H1 (cell line): ENCODE data around the gene CYBB. TPM values are rescaled to one million over a fixed set of nuclear protein-coding genes. Genes with fewer than 3 reads are reported as not detected.

Experiments
- CTCF ChIA-PET: fragments of 300-600 bp; sonication (Branson Sonifier 250); formaldehyde crosslinking; loops from one replicate; lab custom pipeline; 2021; ENCODE audit not compliant: partially characterized antibody; lab: Charles Lee
- POLR2A ChIA-PET: fragments of 300-600 bp; sonication (Branson Sonifier 250); formaldehyde crosslinking; loops from one replicate; lab custom pipeline; 2021; ENCODE audit warnings: inconsistent platforms; ENCODE audit not compliant: partially characterized antibody; lab: Charles Lee
- DNase-seq, 2 experiments: peaks; one replicate each; pipeline versions ENCODE4 v3.0.0 to v3.0.0-alpha.2; 2010 to 2022; ENCODE audit warnings: low spot score in 2 of 2, low read depth in 1 of 2, mixed read lengths in 1 of 2
- FAIRE-seq: peaks from 2 replicates; lab custom pipeline; 2011; peaks lifted over from hg19 to GRCh38; lab: Jason Lieb, UNC
- H2AFZ ChIP-seq: 2 replicates; pipeline ENCODE4 v1.8.1; 2012; ENCODE audit warnings: low read length, inconsistent platforms
- H2AK5ac ChIP-seq: 2 replicates; pipeline ENCODE4 v1.6.1; 2013; ENCODE audit warnings: low read depth, low read length
- H2BK120ac ChIP-seq: replicated peaks from 2 replicates; pipeline ENCODE3; 2013; ENCODE audit warnings: low read depth, low read length, inconsistent platforms
- H2BK12ac ChIP-seq: 2 replicates; pipeline ENCODE4 v1.6.1; 2013; ENCODE audit warnings: low read depth, low read length
- H2BK15ac ChIP-seq: 2 replicates; pipeline ENCODE4 v1.6.1; 2013; ENCODE audit warnings: low read length
- H2BK20ac ChIP-seq: 2 replicates; pipeline ENCODE4 v1.6.1; 2013; ENCODE audit warnings: low read length
- H2BK5ac ChIP-seq: 2 replicates; pipeline ENCODE4 v1.6.1; 2013; ENCODE audit warnings: low read depth, low read length
- H3K14ac ChIP-seq: 2 replicates; pipeline ENCODE4 v1.6.1; 2013; ENCODE audit warnings: inconsistent platforms; ENCODE audit not compliant: insufficient read length
- H3K18ac ChIP-seq: 2 replicates; pipeline ENCODE4 v1.6.1; 2013; ENCODE audit warnings: low read length; ENCODE audit errors: extremely low read depth
- H3K23ac ChIP-seq: 2 replicates; pipeline ENCODE4 v1.6.1; 2013; ENCODE audit warnings: inconsistent platforms; ENCODE audit not compliant: insufficient read length
- H3K23me2 ChIP-seq: 2 replicates; pipeline ENCODE4 v1.6.1; 2013; ENCODE audit warnings: low read depth, low read length
- H3K27ac ChIP-seq: 2 replicates; pipeline ENCODE4 v1.6.1; 2011; ENCODE audit warnings: low read depth, low read length, inconsistent platforms
- H3K27me3 ChIP-seq, 4 experiments: replicated peaks in 1 of 4; 1 replicate in 1 of 4; 2 replicates in 3 of 4; pipeline versions ENCODE4 v1.6.1 to v1.8.1; 2011 to 2013; ENCODE audit warnings: low read length in 3 of 4, mild to moderate bottlenecking in 3 of 4, inconsistent platforms in 2 of 4, mixed read lengths in 2 of 4, moderate library complexity in 1 of 4; ENCODE audit not compliant: control insufficient read depth in 3 of 4, insufficient read depth in 3 of 4; ENCODE audit errors: extremely low read depth in 1 of 4
- H3K36me3 ChIP-seq, 4 experiments: 2 replicates each; pipeline versions ENCODE4 v1.6.1 to v1.8.1; 2011 to 2013; ENCODE audit warnings: mild to moderate bottlenecking in 4 of 4, low read length in 3 of 4, moderate library complexity in 2 of 4, control low read depth in 1 of 4, inconsistent platforms in 1 of 4; ENCODE audit not compliant: insufficient read depth in 4 of 4, control insufficient read depth in 2 of 4
- H3K4ac ChIP-seq: replicated peaks from 2 replicates; pipeline ENCODE3; 2013; ENCODE audit warnings: low read length, low read depth, mixed read lengths, inconsistent platforms; ENCODE audit not compliant: insufficient read length
- H3K4me1 ChIP-seq, 4 experiments: replicated peaks in 1 of 4; 1 replicate in 1 of 4; 2 replicates in 3 of 4; pipeline versions ENCODE4 v1.6.1 to v1.8.1; 2011 to 2013; ENCODE audit warnings: low read length in 3 of 4, inconsistent platforms in 2 of 4, mixed read lengths in 1 of 4; ENCODE audit not compliant: insufficient read depth in 4 of 4, control insufficient read depth in 3 of 4
- H3K4me2 ChIP-seq, 2 experiments: 2 replicates each; pipeline versions ENCODE4 v1.6.1 to v1.8.1; 2011 to 2013; ENCODE audit warnings: low read depth in 2 of 2, low read length in 2 of 2, control low read depth in 1 of 2, inconsistent platforms in 1 of 2, mild to moderate bottlenecking in 1 of 2; ENCODE audit not compliant: insufficient read depth in 1 of 2
- H3K4me3 ChIP-seq, 4 experiments: fragments of 200-600, 300-600 bp in 1 of 4; sonication (generic), shearing (Covaris generic), sonication (Bioruptor Twin) in 1 of 4; 2 replicates each; pipeline versions ENCODE4 v1.5.1 to v1.8.1; 2011 to 2016; ENCODE audit warnings: low read length in 4 of 4, low read depth in 3 of 4, control low read depth in 2 of 4, inconsistent platforms in 2 of 4, mild to moderate bottlenecking in 2 of 4, mixed read lengths in 1 of 4, moderate library complexity in 1 of 4; ENCODE audit not compliant: insufficient read depth in 2 of 4; ENCODE audit errors: extremely low read depth in 1 of 4
- H3K56ac ChIP-seq: replicated peaks from 2 replicates; pipeline ENCODE3; 2013; ENCODE audit warnings: low read depth, mild to moderate bottlenecking, mixed read lengths, low read length, inconsistent platforms; ENCODE audit not compliant: insufficient read length
- H3K79me1 ChIP-seq: 2 replicates; pipeline ENCODE4 v1.6.1; 2013; ENCODE audit warnings: low read depth, low read length, control low read depth
- H3K79me2 ChIP-seq, 2 experiments: 2 replicates each; pipeline versions ENCODE4 v1.6.1 to v1.8.1; 2012 to 2013; ENCODE audit warnings: low read length in 2 of 2, mild to moderate bottlenecking in 2 of 2, inconsistent platforms in 1 of 2; ENCODE audit not compliant: insufficient read depth in 2 of 2, control insufficient read depth in 1 of 2
- H3K9ac ChIP-seq, 4 experiments: replicated peaks in 1 of 4; 1 replicate in 1 of 4; 2 replicates in 3 of 4; pipeline versions ENCODE4 v1.6.1 to v1.8.1; 2011 to 2013; ENCODE audit warnings: low read depth in 3 of 4, low read length in 3 of 4, control low read depth in 2 of 4, mild to moderate bottlenecking in 2 of 4, moderate library complexity in 2 of 4, inconsistent platforms in 1 of 4; ENCODE audit errors: extremely low read depth in 1 of 4
- H3K9me3 ChIP-seq, 2 experiments: 2 replicates each; pipeline versions ENCODE4 v1.6.1 to v1.8.1; 2012 to 2013; ENCODE audit warnings: mild to moderate bottlenecking in 2 of 2, moderate library complexity in 2 of 2, control low read depth in 1 of 2, inconsistent platforms in 1 of 2, low read depth in 1 of 2, low read length in 1 of 2, mixed read lengths in 1 of 2; ENCODE audit not compliant: insufficient read depth in 2 of 2
- H4K20me1 ChIP-seq, 2 experiments: replicated peaks in 1 of 2; 2 replicates each; pipeline versions ENCODE3 to v1.8.1; 2011 to 2013; ENCODE audit warnings: inconsistent platforms in 2 of 2, low read length in 2 of 2, mild to moderate bottlenecking in 1 of 2; ENCODE audit not compliant: insufficient read depth in 2 of 2, control insufficient read depth in 1 of 2
- H4K5ac ChIP-seq: 2 replicates; pipeline ENCODE4 v1.6.1; 2013; ENCODE audit warnings: low read length, low read depth, mixed read lengths, inconsistent platforms; ENCODE audit not compliant: insufficient read length
- H4K8ac ChIP-seq: 2 replicates; pipeline ENCODE4 v1.8.0; 2013; ENCODE audit warnings: mild to moderate bottlenecking, moderate library complexity, low read length, inconsistent platforms; ENCODE audit not compliant: insufficient read depth; ENCODE audit errors: extremely low read depth
- H4K91ac ChIP-seq: replicated peaks from 2 replicates; pipeline ENCODE3; 2013; ENCODE audit warnings: low read length, mixed read lengths, inconsistent platforms; ENCODE audit not compliant: insufficient read length
- CHD1 ChIP-seq: IDR thresholded peaks from 2 replicates; pipeline ENCODE4 v1.6.1; 2012; ENCODE audit warnings: low read depth, low read length, improper control_type of control experiment
- CTCF ChIP-seq, 3 experiments: IDR thresholded peaks; 1 replicate in 2 of 3; 2 replicates in 1 of 3; pipeline versions ENCODE4 v1.5.1 to v1.6.1; 2011; ENCODE audit warnings: low read length in 3 of 3, mild to moderate bottlenecking in 3 of 3, inconsistent platforms in 2 of 3, low read depth in 1 of 3, moderate library complexity in 1 of 3; ENCODE audit not compliant: insufficient read depth in 1 of 3; ENCODE audit errors: control extremely low read depth in 1 of 3
- EZH2 ChIP-seq: fragments of 200-600 bp; sonication (generic); IDR thresholded peaks from 2 replicates; pipeline ENCODE4 v1.7.1; 2012; ENCODE audit warnings: low read depth, mild to moderate bottlenecking, moderate library complexity, low read length, inconsistent platforms; ENCODE audit not compliant: severe bottlenecking
- FOSL1 ChIP-seq: IDR thresholded peaks from 2 replicates; pipeline ENCODE4 v1.6.1; 2011; ENCODE audit warnings: mild to moderate bottlenecking, low read depth, low read length, moderate library complexity; ENCODE audit not compliant: insufficient read depth
- HDAC6 ChIP-seq: IDR thresholded peaks from one replicate; pipeline ENCODE4 v1.7.1; 2012; ENCODE audit warnings: low read depth, mild to moderate bottlenecking, inconsistent platforms, low read length, moderate library complexity
- JUND ChIP-seq: IDR thresholded peaks from 2 replicates; pipeline ENCODE4 v1.6.1; 2011; ENCODE audit warnings: mild to moderate bottlenecking, improper control_type of control experiment, low read length
- KDM5A ChIP-seq: fragments of 200-600 bp; IDR thresholded peaks from 2 replicates; pipeline ENCODE4 v1.7.1; 2012; ENCODE audit warnings: mild to moderate bottlenecking, low read length, inconsistent platforms, mixed read lengths
- NANOG ChIP-seq: IDR thresholded peaks from 2 replicates; pipeline ENCODE4 v1.6.1; 2011; ENCODE audit warnings: low read length, low read depth, mild to moderate bottlenecking, inconsistent platforms; ENCODE audit not compliant: insufficient read depth, poor library complexity, severe bottlenecking
- SP1 ChIP-seq: IDR thresholded peaks from 2 replicates; pipeline ENCODE4 v1.6.1; 2011; ENCODE audit warnings: low read depth, low read length
- TEAD4 ChIP-seq: IDR thresholded peaks from 2 replicates; pipeline ENCODE4 v1.6.1; 2012; ENCODE audit warnings: low read depth, low read length, inconsistent platforms, mixed read lengths
- WGBS, 2 experiments: shearing (Covaris generic) in 1 of 2; methylation state at CpG; one replicate each; pipeline versions ENCODE4 v1.1.6 to v1.1.7; 2013 to 2015; ENCODE audit warnings: low lambda C conversion rate in 2 of 2, mixed read lengths in 2 of 2, inconsistent platforms in 1 of 2, low coverage in 1 of 2, missing lambda C conversion rate in 1 of 2; ENCODE audit not compliant: insufficient replicate concordance in 2 of 2, insufficient coverage in 1 of 2, insufficient read length in 1 of 2; ENCODE audit errors: extremely low coverage in 1 of 2, missing lambda C conversion rate in 1 of 2; 5-methylcytosine and 5-hydroxymethylcytosine counted together
- polyA plus RNA-seq, 7 experiments: library from polyadenylated mRNA; depleted of rRNA in 3 of 7; stranded (reverse) in 5 of 7; unstranded in 2 of 7; fragments of >200 nt in 5 of 7; fragments of 200-250 nt in 2 of 7; gene quantifications; 1 replicate in 5 of 7; 2 replicates in 1 of 7; 4 replicates in 1 of 7; pipeline versions ENCODE4 v1.2.1 to v1.2.3, GENCODE V29; 2011 to 2013; ENCODE audit warnings: missing spikeins in 2 of 7, mixed read lengths in 2 of 7
- total RNA-seq: library from RNA; stranded (reverse); fragmentation: NEBNext Ultra II Directional; extraction: Animal tissue kit (Norgen Biotek cat#: 25700); gene quantifications from 2 replicates; pipeline ENCODE4 v1.2.1, GENCODE V29; 2021

CYBB gene
- total and polyA plus RNA-seq, 2 of the 8 experiments (the other 6 are each of a cell fraction or from before 2014, with no cell fraction given): 0.03 to 0.09 TPM

GRCh38 chrX:37767430-37767829, 12.4 kb upstream of the CYBB start:
- no peaks in the 10 kb centered on the region for H3K79me2 ChIP-seq
- CTCF ChIA-PET: interaction anchor here (1.0 kb wide), 1 partner anchor 23 kb away, joined by 3 read pairs; no protein-coding TSS in a partner anchor
- no peak overlapping the region for H4K8ac ChIP-seq
- H2BK15ac ChIP-seq: no peak overlapping the region
- no peak overlapping the region for H3K4ac ChIP-seq
- H3K18ac ChIP-seq: no peak overlapping the region
- no peak overlapping the region for H3K14ac ChIP-seq
- no peak overlapping the region for H2AK5ac ChIP-seq
- no peak overlapping the region for H3K23ac ChIP-seq
- H3K4me3 ChIP-seq: no peak overlapping the region
- no peak overlapping the region for H3K4me2 ChIP-seq
- WGBS, 2 experiments: 100% methylated on average over 1 of the region's 1 CpG; no CpG with 5 or more reads in 1 of the 2 experiments
- peaks cover 2 to 6% of the 10 kb centered on the region in 2 experiments; a peak in 1 of 4 replicates for H3K9me3 ChIP-seq
- no peak overlapping the region for H3K9ac ChIP-seq
- H2AFZ ChIP-seq: no peak overlapping the region
- no peak overlapping the region for H4K91ac ChIP-seq
- no peak overlapping the region for H3K56ac ChIP-seq
- H2BK5ac ChIP-seq: no peak overlapping the region
- no peak overlapping the region for H2BK20ac ChIP-seq
- H3K23me2 ChIP-seq: no peaks in the 10 kb centered on the region
- H3K27ac ChIP-seq: no peak overlapping the region
- no peaks in the 10 kb centered on the region for H3K36me3 ChIP-seq
- POLR2A ChIA-PET: no interaction called here
- no peaks in the 10 kb centered on the region for H3K4me1 ChIP-seq
- no peak for TF ChIP-seq HDAC6
- TF ChIP-seq FOSL1: no peak
- no peak for TF ChIP-seq NANOG
- TF ChIP-seq JUND: no peak
- no peak for TF ChIP-seq EZH2
- TF ChIP-seq TEAD4: no peak
- no peak for TF ChIP-seq CHD1
- TF ChIP-seq CTCF (IDR thresholded peaks at IDR 0.05; ENCODE audit: control extremely low read depth in 1 of 3, insufficient read depth in 1 of 3, low read depth in 1 of 3, low read length in 3 of 3): no peak
- no peak for TF ChIP-seq SP1
- no peak for TF ChIP-seq KDM5A
- TF ChIP-seq, all 59 proteins: peak for 0
- FAIRE-seq (no peak), DNase-seq (no peak)
- Histone ChIP-seq H4K20me1 (no peaks in the 10 kb centered on the region), H3K27me3 (no peaks in the 10 kb centered on the region), H3K79me1 (no peaks in the 10 kb centered on the region), H2BK12ac (no peak overlapping the region), H4K5ac (no peak overlapping the region), H2BK120ac (no peak overlapping the region)
